ENCODE results near the gene EPB41L5. TPM values are rescaled to one million over a fixed set of nuclear protein-coding genes. Genes with fewer than 3 reads are reported as not detected.

EPB41L5 gene
- total RNA-seq, 2 donors from 2014 or later, result 44.9 to 51.0 TPM

- no peak overlapping the region for H3K27ac Mint-ChIP-seq
- WGBS, 2 experiments (ENCODE audit: insufficient coverage in 1 of 2, insufficient read length in 1 of 2), result 83 to 92% methylated on average over 1 to 2 of the region's 2 CpGs
Observed at GRCh38 chr2:120034027-120034426, 21.1 kb downstream of the EPB41L5 start.

DNA sequence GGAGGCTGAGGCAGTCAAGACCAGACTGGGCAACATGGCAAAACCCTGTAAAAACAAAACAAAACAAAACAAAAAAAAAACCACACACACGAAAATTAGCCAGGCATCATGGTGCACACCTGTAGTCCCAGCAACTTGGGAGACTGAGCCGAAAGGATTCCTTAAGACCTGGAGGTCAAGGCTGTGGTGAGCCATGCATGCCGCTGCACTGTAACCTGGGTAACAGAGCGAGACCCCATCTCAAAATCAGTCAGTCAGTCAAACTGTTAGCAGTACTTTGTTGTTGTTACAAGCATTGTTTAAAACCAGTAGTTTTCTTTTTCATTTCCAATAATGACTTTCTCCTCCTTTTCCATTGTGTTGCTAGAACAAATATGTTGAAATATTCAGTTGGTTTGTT lies 21.7 kb downstream of the EPB41L5 start:
- peaks cover 20% of the 10 kb centered on the region for H3K36me3 Mint-ChIP-seq (ENCODE audit: low read depth)
- Histone ChIP-seq H3K9ac (ENCODE audit: extremely low read depth, low read length, poor library complexity, severe bottlenecking) (no peak overlapping the region), H3K36me3 (ENCODE audit: control insufficient read depth, insufficient read depth, low read length) (peaks cover 5% of the 10 kb centered on the region), H3K4me3 (ENCODE audit: low read length) (no peak overlapping the region), H3K4me1 (ENCODE audit: control insufficient read depth, insufficient read depth, low read length) (no peaks in the 10 kb centered on the region), H3K9me3 (ENCODE audit: control insufficient read depth, low read length) (no peaks in the 10 kb centered on the region), H3K27me3 (ENCODE audit: control insufficient read depth, insufficient read depth, low read length, poor library complexity, severe bottlenecking) (no peaks in the 10 kb centered on the region), H3K27ac (ENCODE audit: low read depth, low read length) (no peak overlapping the region)
- H3K27ac Mint-ChIP-seq, result no peak overlapping the region
- H3K9me3 Mint-ChIP-seq, result peaks cover 4% of the 10 kb centered on the region
- peaks cover 7% of the 10 kb centered on the region for H3K4me1 Mint-ChIP-seq
- no peak for TF ChIP-seq CTCF (conservative IDR thresholded peaks at IDR 0.05)
- no peak overlapping the region for H3K4me3 Mint-ChIP-seq
- 66 to 93% methylated on average over 3 to 4 of the region's 4 CpGs for WGBS, 2 experiments (ENCODE audit: insufficient coverage in 1 of 2, insufficient read length in 1 of 2)
- no peak for DNase-seq
- H3K27me3 Mint-ChIP-seq (ENCODE audit: insufficient read depth), result no peaks in the 10 kb centered on the region

More at GRCh38 chr2:120034027-120034426, 21.1 kb downstream of the EPB41L5 start:
- Mint-ChIP-seq H3K4me1 (peaks cover 7% of the 10 kb centered on the region), H3K36me3 (ENCODE audit: low read depth) (peaks cover 18% of the 10 kb centered on the region), H3K27me3 (ENCODE audit: insufficient read depth) (no peaks in the 10 kb centered on the region), H3K9me3 (peaks cover 2% of the 10 kb centered on the region), H3K4me3 (no peak overlapping the region)
- TF ChIP-seq CTCF (conservative IDR thresholded peaks at IDR 0.05), result no peak
- DNase-seq, result no peak
- Histone ChIP-seq H3K4me3 (ENCODE audit: low read length) (no peak overlapping the region), H3K9me3 (ENCODE audit: control insufficient read depth, low read length) (no peaks in the 10 kb centered on the region), H3K27me3 (ENCODE audit: control insufficient read depth, insufficient read depth, low read length, poor library complexity, severe bottlenecking) (no peaks in the 10 kb centered on the region), H3K9ac (ENCODE audit: extremely low read depth, low read length, poor library complexity, severe bottlenecking) (no peak overlapping the region), H3K27ac (ENCODE audit: low read depth, low read length) (no peak overlapping the region), H3K4me1 (ENCODE audit: control insufficient read depth, insufficient read depth, low read length) (no peaks in the 10 kb centered on the region), H3K36me3 (ENCODE audit: control insufficient read depth, insufficient read depth, low read length) (peaks cover 6% of the 10 kb centered on the region)

DNA sequence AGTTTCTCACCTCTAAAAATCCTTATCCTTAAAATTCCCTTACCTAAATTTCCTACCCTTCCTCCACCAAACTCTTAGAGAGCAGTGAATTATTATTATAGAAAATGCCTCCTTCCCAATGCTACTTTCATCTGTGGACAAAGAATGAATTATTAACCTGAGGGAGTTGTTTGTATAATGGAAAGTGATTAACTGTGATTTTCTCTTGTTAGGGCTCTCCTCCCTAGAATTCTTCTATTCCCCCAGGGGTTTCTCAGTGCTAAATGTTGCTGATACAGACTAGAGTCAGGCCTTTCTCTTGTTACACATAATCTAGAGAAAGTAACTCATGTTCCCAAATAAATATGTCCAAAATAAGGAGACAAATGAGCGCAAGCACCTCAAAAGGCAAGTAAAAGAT lies 23.3 kb downstream of the EPB41L5 start:
- no peak for TF ChIP-seq CTCF (conservative IDR thresholded peaks at IDR 0.05)
- H3K4me1 ChIP-seq (ENCODE audit: control insufficient read depth, insufficient read depth, low read length), result no peaks in the 10 kb centered on the region
- DNase-seq, result no peak
- Mint-ChIP-seq H3K4me1 (peaks cover 7% of the 10 kb centered on the region), H3K36me3 (ENCODE audit: low read depth) (peaks cover 14% of the 10 kb centered on the region), H3K4me3 (no peak overlapping the region), H3K27me3 (ENCODE audit: insufficient read depth) (no peaks in the 10 kb centered on the region), H3K9me3 (peaks cover 4% of the 10 kb centered on the region), H3K27ac (no peak overlapping the region)
- 100% methylated on average over 1 of the region's 1 CpG; no CpG with 5 or more reads in 1 of the 2 experiments for WGBS, 2 experiments (ENCODE audit: insufficient coverage in 1 of 2, insufficient read length in 1 of 2)
- no peaks in the 10 kb centered on the region for H3K27me3 ChIP-seq (ENCODE audit: control insufficient read depth, insufficient read depth, low read length, poor library complexity, severe bottlenecking)
- no peak overlapping the region for H3K27ac ChIP-seq (ENCODE audit: low read depth, low read length)
- H3K36me3 ChIP-seq (ENCODE audit: control insufficient read depth, insufficient read depth, low read length), result peaks cover 6% of the 10 kb centered on the region
- no peak overlapping the region for H3K4me3 ChIP-seq (ENCODE audit: low read length)
- H3K9ac ChIP-seq (ENCODE audit: extremely low read depth, low read length, poor library complexity, severe bottlenecking), result no peak overlapping the region
- no peaks in the 10 kb centered on the region for H3K9me3 ChIP-seq (ENCODE audit: control insufficient read depth, low read length)

Measured in endodermal cell (in vitro differentiated cells).